ENCODE data around the gene GPC6.

DNA sequence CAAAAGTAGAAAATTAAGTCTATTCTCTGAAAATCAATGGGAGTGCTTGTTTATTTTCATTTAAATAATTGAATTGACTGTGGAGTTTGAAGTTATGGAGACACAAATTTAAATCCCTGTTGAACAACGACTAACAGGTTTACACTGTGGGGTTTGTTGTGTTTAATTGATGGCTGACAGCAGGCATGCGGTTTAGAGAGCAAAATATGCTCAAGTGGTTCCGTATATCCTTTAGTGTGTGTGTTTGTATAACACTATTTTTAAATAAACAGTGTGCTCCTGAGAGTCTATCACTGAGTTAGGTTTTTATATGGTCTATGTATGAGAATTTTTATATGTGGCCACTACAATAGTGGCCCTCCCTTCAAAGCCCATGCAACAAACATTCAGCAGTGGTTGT, 332.0 kb downstream of the GPC6 start:
- TF ChIP-seq POLR2AphosphoS5 (IDR thresholded peaks at IDR 0.05; ENCODE audit: low read depth): no peak
- TF ChIP-seq, protein P1, sequence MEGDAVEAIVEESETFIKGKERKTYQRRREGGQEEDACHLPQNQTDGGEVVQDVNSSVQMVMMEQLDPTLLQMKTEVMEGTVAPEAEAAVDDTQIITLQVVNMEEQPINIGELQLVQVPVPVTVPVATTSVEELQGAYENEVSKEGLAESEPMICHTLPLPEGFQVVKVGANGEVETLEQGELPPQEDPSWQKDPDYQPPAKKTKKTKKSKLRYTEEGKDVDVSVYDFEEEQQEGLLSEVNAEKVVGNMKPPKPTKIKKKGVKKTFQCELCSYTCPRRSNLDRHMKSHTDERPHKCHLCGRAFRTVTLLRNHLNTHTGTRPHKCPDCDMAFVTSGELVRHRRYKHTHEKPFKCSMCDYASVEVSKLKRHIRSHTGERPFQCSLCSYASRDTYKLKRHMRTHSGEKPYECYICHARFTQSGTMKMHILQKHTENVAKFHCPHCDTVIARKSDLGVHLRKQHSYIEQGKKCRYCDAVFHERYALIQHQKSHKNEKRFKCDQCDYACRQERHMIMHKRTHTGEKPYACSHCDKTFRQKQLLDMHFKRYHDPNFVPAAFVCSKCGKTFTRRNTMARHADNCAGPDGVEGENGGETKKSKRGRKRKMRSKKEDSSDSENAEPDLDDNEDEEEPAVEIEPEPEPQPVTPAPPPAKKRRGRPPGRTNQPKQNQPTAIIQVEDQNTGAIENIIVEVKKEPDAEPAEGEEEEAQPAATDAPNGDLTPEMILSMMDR (IDR thresholded peaks at IDR 0.05; ENCODE audit: insufficient read depth, low read length): no peak
- no peak for TF ChIP-seq GABPA (IDR thresholded peaks at IDR 0.05; ENCODE audit: low read depth)

All from HL-60 (cell line).